Choroid plexus epithelial cell (primary cell): Measurements from ENCODE around the gene MED16.

Source experiments
- DNase-seq: peaks from one replicate; pipeline ENCODE4 v3.0.0-alpha.2; 2010; ENCODE audit warnings: low read depth
- H3K4me3 ChIP-seq: 2 replicates; pipeline ENCODE4 v1.5.1; 2011; ENCODE audit warnings: low read depth, mild to moderate bottlenecking, control low read depth, low read length, moderate library complexity
- CTCF ChIP-seq: conservative IDR thresholded peaks from 2 replicates; pipeline ENCODE4 v1.5.1; 2011; ENCODE audit warnings: low read depth, mild to moderate bottlenecking, control low read depth, inconsistent platforms, low read length, moderate library complexity

MED16 gene

GRCh38 chr19:924553-925086, 31.6 kb upstream of the MED16 start:
- DNase-seq = no peak
- TF ChIP-seq CTCF = no peak
- H3K4me3 ChIP-seq = peak overlapping the region; percentile 91

- DNase-seq = no peak
- H3K4me3 ChIP-seq = peak overlapping the region; percentile 29
- no peak for TF ChIP-seq CTCF
Measured at GRCh38 chr19:920051-920864, 27.3 kb upstream of the MED16 start.

- DNase-seq = no peak
- no peak overlapping the region for H3K4me3 ChIP-seq
- TF ChIP-seq CTCF = no peak
Measured at GRCh38 chr19:919199-920050, 26.4 kb upstream of the MED16 start.

GRCh38 chr19:918481-919198, 25.7 kb upstream of the MED16 start:
- no peak overlapping the region for H3K4me3 ChIP-seq
- no peak for TF ChIP-seq CTCF
- DNase-seq = no peak

- DNase-seq = no peak
- TF ChIP-seq CTCF = no peak
- H3K4me3 ChIP-seq = no peak overlapping the region
Measured at GRCh38 chr19:918152-918437, 25.1 kb upstream of the MED16 start.

GRCh38 chr19:917323-918151, 24.6 kb upstream of the MED16 start, which contains the start of gene KISS1R:
TSS of gene KISS1R (plus strand) at chr19:917333. CDS start at chr19:917503, 170 bp downstream.
- no peak within 1 kb of the TSS for H3K4me3 ChIP-seq
- no peak for DNase-seq
- peak; percentile 23 for TF ChIP-seq CTCF
